Activated naive CD4-positive, alpha-beta T cell treated with anti-CD3 and anti-CD28 coated beads, Interleukin-2, amount 50 U/mL, for 24 hours (primary cell): ENCODE results near the gene BMP7.
"Not testable (repeated sequence)": the region's sequence is repeated elsewhere in the genome, so short reads cannot be mapped to it uniquely, and the experiment has no call there.

Experiments
- H3K27ac Mint-ChIP-seq: one replicate; pipeline ENCODE4 v1.8.0; 2021; ENCODE audit warnings: mild to moderate bottlenecking, mixed read lengths
- H3K27me3 Mint-ChIP-seq: one replicate; pipeline ENCODE4 v1.8.0; 2021; ENCODE audit warnings: mixed read lengths
- H3K36me3 Mint-ChIP-seq: one replicate; pipeline ENCODE4 v1.8.0; 2021; ENCODE audit warnings: mixed read lengths
- H3K4me1 Mint-ChIP-seq: one replicate; pipeline ENCODE4 v1.8.0; 2021; ENCODE audit warnings: mixed read lengths
- H3K4me3 Mint-ChIP-seq: one replicate; pipeline ENCODE4 v1.8.0; 2021; ENCODE audit warnings: mild to moderate bottlenecking, mixed read lengths
- H3K9me3 Mint-ChIP-seq: one replicate; pipeline ENCODE4 v1.8.0; 2021; ENCODE audit warnings: mixed read lengths

The BMP7 gene

GRCh38 chr20:57276221-57276620 lies 9.8 kb upstream of the BMP7 start:
- H3K9me3 Mint-ChIP-seq = no peaks in the 10 kb centered on the region
- no peaks in the 10 kb centered on the region for H3K36me3 Mint-ChIP-seq
- no peak overlapping the region for H3K27ac Mint-ChIP-seq
- H3K4me1 Mint-ChIP-seq = no peaks in the 10 kb centered on the region
- H3K4me3 Mint-ChIP-seq = no peak overlapping the region
- H3K27me3 Mint-ChIP-seq = peaks cover 10% of the 10 kb centered on the region

- Mint-ChIP-seq H3K36me3 (no peaks in the 10 kb centered on the region), H3K27me3 (peaks cover 13% of the 10 kb centered on the region), H3K27ac (no peak overlapping the region), H3K4me1 (no peaks in the 10 kb centered on the region), H3K4me3 (no peak overlapping the region), H3K9me3 (no peaks in the 10 kb centered on the region)
Measured at GRCh38 chr20:57275813-57276212, 9.4 kb upstream of the BMP7 start.

DNA sequence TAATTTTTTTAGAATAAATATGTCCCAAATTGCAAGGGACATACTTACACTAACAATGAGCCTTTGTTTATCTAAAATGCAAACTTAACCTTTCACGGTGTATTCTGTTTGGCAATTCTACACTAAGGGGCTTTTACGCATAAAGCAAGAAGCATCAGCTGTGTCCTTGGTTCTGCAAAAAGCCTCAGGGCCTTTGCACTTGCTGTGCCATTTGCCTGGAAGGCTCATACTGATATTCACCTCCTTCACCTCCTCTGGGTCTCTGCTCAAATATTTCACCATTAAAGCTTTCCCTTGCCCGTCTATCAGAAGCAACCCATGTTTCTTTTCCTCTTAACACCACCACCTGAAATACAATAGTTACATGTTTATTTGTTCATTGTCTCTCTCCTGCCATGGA lies 8.9 kb upstream of the BMP7 start:
- H3K9me3 Mint-ChIP-seq = no peaks in the 10 kb centered on the region
- no peaks in the 10 kb centered on the region for H3K36me3 Mint-ChIP-seq
- H3K27ac Mint-ChIP-seq = no peak overlapping the region
- no peaks in the 10 kb centered on the region for H3K4me1 Mint-ChIP-seq
- peaks cover 13% of the 10 kb centered on the region for H3K27me3 Mint-ChIP-seq
- H3K4me3 Mint-ChIP-seq = no peak overlapping the region

DNA sequence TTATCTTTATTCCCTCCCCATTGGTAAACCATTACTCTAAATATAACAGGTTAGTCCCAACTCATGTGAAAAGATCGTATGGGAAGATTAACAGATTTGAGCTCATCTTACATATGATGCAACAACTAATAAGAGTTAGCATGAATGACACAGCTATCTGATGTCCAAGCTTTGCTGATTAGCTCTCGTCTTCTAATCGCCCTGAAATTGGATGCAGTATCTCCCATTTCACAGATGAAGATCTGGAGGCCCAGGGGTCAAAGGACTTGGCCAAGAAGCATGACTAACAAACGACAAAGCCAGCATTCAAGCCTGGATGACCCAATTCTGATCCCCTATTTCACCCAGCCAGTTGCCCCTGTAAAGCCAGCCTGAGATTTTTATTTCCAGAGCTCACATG lies 8.4 kb upstream of the BMP7 start:
- no peak overlapping the region for H3K27ac Mint-ChIP-seq
- no peak overlapping the region for H3K4me3 Mint-ChIP-seq
- H3K4me1 Mint-ChIP-seq = no peaks in the 10 kb centered on the region
- H3K9me3 Mint-ChIP-seq = no peaks in the 10 kb centered on the region
- peaks cover 15% of the 10 kb centered on the region for H3K27me3 Mint-ChIP-seq
- no peaks in the 10 kb centered on the region for H3K36me3 Mint-ChIP-seq

- H3K4me3 Mint-ChIP-seq = no peak overlapping the region
- no peaks in the 10 kb centered on the region for H3K4me1 Mint-ChIP-seq
- H3K27me3 Mint-ChIP-seq = peaks cover 19% of the 10 kb centered on the region
- H3K27ac Mint-ChIP-seq = no peak overlapping the region
- H3K9me3 Mint-ChIP-seq = no peaks in the 10 kb centered on the region
- no peaks in the 10 kb centered on the region for H3K36me3 Mint-ChIP-seq
Measured at GRCh38 chr20:57274299-57274698, 7.9 kb upstream of the BMP7 start.

- H3K27me3 Mint-ChIP-seq = peaks cover 23% of the 10 kb centered on the region
- H3K4me3 Mint-ChIP-seq = no peak overlapping the region
- no peak overlapping the region for H3K27ac Mint-ChIP-seq
- no peaks in the 10 kb centered on the region for H3K4me1 Mint-ChIP-seq
- H3K9me3 Mint-ChIP-seq = no peaks in the 10 kb centered on the region
- H3K36me3 Mint-ChIP-seq = no peaks in the 10 kb centered on the region
Measured at GRCh38 chr20:57272883-57273535, 6.6 kb upstream of the BMP7 start.

DNA sequence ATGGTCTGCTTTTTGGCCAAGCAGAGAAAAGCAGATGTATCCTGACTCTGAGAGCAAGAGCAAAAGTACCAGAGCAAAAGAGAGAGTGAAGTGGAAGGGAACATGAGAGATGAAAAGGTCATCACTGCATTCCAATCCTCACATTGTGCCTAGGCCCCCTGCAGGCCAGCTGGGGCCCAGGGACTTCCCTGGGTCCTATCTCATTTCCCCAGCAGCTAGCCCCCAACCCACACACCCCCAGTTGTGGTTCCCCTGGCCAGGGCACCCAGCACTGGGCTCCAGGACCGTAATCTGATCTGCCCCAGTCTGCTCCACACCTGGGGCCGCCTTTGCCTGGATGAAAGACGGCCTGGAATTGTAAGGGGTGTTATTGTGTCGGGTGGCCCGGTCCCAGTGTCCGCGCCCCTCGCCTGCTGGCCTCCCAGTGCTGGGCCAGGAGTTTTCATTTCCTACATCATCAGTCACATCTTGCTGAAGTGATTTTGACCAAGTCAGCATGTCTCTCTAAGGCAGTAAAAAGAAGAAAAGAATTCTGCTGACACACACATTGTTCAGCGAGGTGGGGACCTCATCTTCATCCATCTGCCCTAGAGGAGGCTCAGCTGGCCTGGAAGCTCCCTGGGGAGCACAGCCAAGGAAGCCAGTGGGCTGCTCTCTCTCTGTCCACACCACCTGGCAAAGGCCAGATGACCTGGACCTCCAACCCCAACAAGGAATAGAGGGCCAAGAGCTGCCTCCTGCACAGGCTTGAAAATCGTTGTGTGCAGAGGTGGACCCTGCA lies 4.0 kb upstream of the BMP7 start:
- no peak overlapping the region for H3K27ac Mint-ChIP-seq

DNA sequence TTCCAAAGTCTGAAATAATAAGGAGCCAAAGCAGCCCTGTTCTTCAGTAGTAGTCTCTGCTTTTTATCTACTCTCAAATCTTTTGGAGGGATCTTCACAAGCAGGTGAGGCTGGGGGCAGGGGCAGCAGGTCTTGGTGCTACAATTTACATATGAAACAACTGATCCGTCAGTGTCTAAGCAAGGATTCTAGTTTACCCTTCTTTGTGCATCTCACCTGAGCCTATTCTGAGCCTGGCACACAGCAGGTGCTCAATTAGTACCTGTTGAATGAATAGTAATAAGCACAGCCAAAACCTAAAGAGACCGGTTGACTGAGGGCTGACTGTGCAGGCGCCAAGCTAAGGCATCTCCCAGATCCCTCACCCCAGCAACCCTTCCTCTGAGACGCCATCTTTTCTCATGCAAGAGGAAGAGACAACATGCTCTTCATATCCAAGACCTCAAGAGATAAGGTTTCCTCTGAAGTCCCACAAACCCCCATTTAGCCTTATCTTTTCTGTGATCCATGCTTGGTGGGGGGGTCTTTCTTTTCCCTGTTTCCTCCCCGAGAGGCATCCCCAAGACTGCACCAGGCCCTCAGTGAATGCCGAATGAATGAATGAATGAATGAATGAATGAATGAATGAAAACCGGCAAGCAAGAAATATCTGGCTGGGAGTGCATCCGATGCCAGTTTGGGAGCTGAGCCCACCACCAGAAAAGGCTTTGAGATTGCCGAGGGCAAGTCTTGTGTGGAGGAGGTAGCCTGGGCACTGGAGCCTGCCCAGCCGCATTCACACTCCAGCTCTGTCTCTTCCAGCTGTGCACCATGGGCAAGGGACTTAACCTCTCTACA lies 2.9 kb upstream of the BMP7 start:
- Mint-ChIP-seq H3K36me3 (no peaks in the 10 kb centered on the region), H3K9me3 (no peaks in the 10 kb centered on the region), H3K27me3 (peaks cover 28% of the 10 kb centered on the region), H3K4me1 (peaks cover 5% of the 10 kb centered on the region), H3K27ac (no peak overlapping the region), H3K4me3 (no peak overlapping the region)

More for the DNA sequence above, 4.0 kb upstream of the BMP7 start:
- H3K36me3 Mint-ChIP-seq = no peaks in the 10 kb centered on the region
- no peak overlapping the region for H3K4me3 Mint-ChIP-seq
- peaks cover 5% of the 10 kb centered on the region for H3K4me1 Mint-ChIP-seq
- no peaks in the 10 kb centered on the region for H3K9me3 Mint-ChIP-seq
- H3K27me3 Mint-ChIP-seq = peaks cover 30% of the 10 kb centered on the region

DNA sequence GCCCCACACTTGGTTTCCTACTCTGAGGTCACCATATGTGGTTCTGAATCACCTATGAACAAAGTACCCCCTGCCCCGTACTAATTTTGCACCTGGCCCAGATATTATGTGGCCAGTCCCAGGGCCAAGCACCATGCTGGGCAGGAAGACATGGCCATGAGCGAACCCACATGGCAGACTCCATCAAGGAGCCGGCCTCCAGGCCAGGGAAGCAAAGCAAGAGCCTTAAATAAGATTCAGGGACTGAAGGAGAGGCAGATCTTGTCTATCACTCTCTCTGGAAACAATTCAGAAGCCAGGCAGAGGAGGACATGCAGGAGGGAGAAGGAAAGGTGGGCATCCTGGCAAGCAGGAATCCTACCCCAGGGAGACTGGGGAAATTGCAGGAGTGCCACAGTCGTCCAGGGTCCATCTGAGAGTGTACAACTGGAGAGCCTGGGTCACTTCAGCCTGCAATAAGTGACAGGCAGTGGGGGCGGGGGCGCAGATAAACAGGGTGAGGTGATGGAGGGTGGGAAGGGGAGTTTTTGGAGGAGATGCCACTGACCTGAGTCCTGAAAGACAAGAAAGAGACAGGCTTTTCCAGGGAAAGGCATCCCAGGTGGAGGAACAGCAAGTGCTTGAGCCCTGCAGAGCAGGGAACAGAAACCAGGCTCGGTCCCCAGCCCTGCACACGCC lies 2.1 kb upstream of the BMP7 start:
- Mint-ChIP-seq H3K36me3 (no peaks in the 10 kb centered on the region), H3K27ac (no peak overlapping the region), H3K9me3 (no peaks in the 10 kb centered on the region), H3K4me3 (no peak overlapping the region), H3K27me3 (peaks cover 35% of the 10 kb centered on the region), H3K4me1 (peaks cover 5% of the 10 kb centered on the region)

DNA sequence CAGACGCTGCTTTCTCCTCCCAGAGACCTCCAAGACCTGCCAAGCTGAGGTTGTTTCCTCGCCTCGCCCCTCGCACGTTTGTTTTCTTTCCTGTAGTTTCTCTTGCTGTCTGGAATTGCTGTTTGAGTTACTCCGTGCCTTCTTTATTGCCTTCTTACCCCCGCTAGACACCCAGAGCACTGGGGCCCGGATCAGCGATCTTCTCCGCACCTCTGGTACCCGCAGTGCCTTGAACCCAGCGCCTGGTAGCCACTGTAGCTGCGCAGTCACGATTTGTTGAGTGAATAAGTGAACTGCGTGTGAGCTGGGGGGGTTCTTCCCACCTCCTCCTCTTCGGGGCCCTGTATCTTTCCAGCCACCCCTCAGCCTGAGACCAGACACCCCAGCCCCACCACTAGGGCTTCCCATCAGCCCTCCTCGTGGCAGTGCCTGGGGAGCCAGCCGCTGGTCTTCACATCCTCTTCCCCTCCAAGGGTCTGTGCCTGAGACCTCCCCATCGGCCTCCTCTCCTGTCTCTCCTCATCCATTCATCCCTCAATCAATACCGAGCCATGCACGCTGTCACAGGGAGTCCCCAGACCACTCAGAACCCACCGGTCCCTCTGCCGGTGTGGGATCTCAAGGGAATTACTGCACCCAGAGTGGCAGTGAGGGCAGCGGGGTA lies 849 bp upstream of the BMP7 start:
- peaks cover 41% of the 10 kb centered on the region for H3K27me3 Mint-ChIP-seq
- H3K36me3 Mint-ChIP-seq = no peaks in the 10 kb centered on the region
- peaks cover 5% of the 10 kb centered on the region for H3K4me1 Mint-ChIP-seq
- no peaks in the 10 kb centered on the region for H3K9me3 Mint-ChIP-seq
- no peak overlapping the region for H3K27ac Mint-ChIP-seq
- H3K4me3 Mint-ChIP-seq = no peak overlapping the region

GRCh38 chr20:57265997-57266290 lies 497 bp downstream of the BMP7 start:
- Mint-ChIP-seq H3K36me3 (no peaks in the 10 kb centered on the region), H3K27ac (no peak overlapping the region), H3K27me3 (peaks cover 48% of the 10 kb centered on the region), H3K9me3 (no peaks in the 10 kb centered on the region), H3K4me1 (peaks cover 5% of the 10 kb centered on the region), H3K4me3 (no peak overlapping the region)

GRCh38 chr20:57265336-57265996 lies 975 bp downstream of the BMP7 start:
- Mint-ChIP-seq H3K4me3 (no peak overlapping the region), H3K27ac (no peak overlapping the region), H3K36me3 (no peaks in the 10 kb centered on the region), H3K27me3 (peaks cover 51% of the 10 kb centered on the region), H3K9me3 (no peaks in the 10 kb centered on the region), H3K4me1 (peaks cover 5% of the 10 kb centered on the region)

GRCh38 chr20:57264908-57265335 lies 1.5 kb downstream of the BMP7 start:
- H3K27me3 Mint-ChIP-seq = peaks cover 54% of the 10 kb centered on the region
- not testable (repeated sequence) for H3K4me3 Mint-ChIP-seq, H3K27ac Mint-ChIP-seq, H3K4me1 Mint-ChIP-seq, H3K36me3 Mint-ChIP-seq, H3K9me3 Mint-ChIP-seq

GRCh38 chr20:57263801-57264792 lies 2.3 kb downstream of the BMP7 start:
- Mint-ChIP-seq H3K4me3 (no peak overlapping the region), H3K27me3 (peaks cover 54% of the 10 kb centered on the region), H3K36me3 (no peaks in the 10 kb centered on the region), H3K27ac (no peak overlapping the region), H3K9me3 (no peaks in the 10 kb centered on the region), H3K4me1 (peaks cover 5% of the 10 kb centered on the region)
